GM19035 (cell line): ENCODE data around the gene SPRYD4.
"Not testable (repeated sequence)": the region's sequence is repeated elsewhere in the genome, so short reads cannot be mapped to it uniquely, and the experiment has no call there.

ENCODE experiments used
- ATAC-seq: cut with Tn5 transposase; IDR thresholded peaks from one replicate; pipeline ENCODE4 v1.9.1; 2021; ENCODE audit not compliant: unreplicated experiment

SPRYD4 gene

GRCh38 chr12:56476143-56476542 lies 7.8 kb downstream of the SPRYD4 start:
- ATAC-seq, result no peak

GRCh38 chr12:56476972-56477432 lies 8.6 kb downstream of the SPRYD4 start:
- ATAC-seq, result no peak

DNA sequence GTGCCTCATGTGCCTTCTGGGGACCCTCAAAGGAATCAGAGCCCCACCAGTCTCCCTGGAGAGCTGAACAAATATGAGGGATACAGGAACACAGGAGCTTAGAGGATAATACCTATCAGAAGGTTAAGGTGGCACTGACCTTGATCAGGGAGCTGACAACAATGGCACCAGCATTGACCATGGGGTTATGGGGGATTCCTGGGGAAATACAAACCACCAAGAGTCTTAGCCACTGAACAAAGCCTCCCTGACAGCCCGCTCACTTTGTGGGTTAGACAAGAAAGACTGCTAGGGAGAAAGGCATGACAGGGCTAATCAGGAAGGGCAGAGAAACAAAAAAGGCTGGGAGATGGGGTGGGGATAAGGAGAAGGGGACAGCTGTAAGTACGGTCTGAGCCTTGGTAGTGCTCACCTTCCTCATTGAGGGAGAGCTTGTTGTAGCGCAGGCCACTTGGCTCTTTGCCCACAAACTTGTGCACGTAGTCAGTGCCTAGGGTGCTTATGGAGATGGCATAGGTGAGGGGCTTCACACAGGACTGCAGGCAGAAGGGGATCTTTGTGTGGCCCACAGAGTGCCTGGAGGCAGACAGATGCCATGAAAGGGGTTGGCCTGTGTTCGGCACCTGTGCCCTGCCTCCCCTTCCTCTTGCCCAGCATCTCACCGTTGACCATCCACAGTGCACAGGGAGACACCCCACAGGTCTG lies 9.3 kb downstream of the SPRYD4 start:
- no peak for ATAC-seq

DNA sequence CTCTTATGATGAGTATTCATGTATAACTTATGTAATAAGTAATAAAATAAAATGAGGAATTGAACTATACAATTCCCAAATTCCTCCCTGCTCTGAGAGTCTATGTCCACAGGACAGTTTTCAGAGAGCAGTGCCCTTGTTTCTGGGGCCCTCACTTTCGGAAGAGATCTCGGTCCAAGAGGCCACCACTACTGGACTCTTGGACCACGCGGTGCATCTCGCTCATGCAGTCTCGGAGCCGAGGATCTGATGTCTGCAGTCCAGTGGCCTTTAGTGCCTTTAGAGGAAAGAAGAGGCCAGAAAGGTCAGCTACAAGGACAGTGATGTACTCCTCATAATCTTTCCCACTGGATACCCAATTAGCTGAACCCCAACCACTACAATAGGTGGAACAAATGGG lies 11.2 kb downstream of the SPRYD4 start:
- ATAC-seq, result no peak

DNA sequence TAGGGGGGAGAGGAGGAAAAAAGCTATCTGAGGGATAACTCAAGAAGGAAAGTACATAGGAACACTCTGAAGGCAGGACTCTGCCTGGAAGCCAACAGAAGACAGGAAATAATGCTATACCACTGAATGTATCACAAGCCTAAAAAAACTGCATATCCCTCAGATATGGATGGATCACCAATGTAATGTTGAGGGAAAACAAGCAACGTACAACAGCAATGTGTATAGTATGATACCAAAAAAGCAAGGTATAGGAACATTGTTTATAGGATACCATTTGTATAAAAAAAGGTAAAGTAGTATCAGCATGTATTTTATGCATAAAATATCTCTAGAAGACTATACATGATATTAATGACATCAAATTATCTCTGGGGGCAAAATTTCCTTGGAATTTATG lies 16.2 kb downstream of the SPRYD4 start:
- ATAC-seq, result no peak

DNA sequence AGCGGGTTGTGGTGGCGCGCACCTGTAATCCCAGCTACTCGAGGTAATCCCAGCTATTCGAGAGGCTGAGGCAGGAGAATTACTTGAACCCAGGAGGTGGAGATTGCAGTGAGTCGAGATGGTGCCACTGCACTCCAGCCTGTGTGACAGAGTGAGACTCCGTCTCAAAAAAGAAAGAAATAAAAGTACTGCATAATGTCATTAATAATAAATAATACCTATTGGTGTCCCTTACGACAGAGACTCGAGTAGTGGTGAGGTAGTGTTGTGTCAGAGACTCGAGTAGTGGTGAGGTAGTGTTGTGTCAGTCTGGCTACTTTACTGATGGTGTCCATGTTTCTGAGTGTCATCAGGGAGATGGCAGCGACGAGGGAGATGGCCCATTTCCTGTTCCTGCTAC lies 18.3 kb downstream of the SPRYD4 start:
- ATAC-seq, result no peak

- peak; percentile 22 for ATAC-seq
These were observed 19.2 kb downstream of the SPRYD4 start for GRCh38 chr12:56487448-56488040.

DNA sequence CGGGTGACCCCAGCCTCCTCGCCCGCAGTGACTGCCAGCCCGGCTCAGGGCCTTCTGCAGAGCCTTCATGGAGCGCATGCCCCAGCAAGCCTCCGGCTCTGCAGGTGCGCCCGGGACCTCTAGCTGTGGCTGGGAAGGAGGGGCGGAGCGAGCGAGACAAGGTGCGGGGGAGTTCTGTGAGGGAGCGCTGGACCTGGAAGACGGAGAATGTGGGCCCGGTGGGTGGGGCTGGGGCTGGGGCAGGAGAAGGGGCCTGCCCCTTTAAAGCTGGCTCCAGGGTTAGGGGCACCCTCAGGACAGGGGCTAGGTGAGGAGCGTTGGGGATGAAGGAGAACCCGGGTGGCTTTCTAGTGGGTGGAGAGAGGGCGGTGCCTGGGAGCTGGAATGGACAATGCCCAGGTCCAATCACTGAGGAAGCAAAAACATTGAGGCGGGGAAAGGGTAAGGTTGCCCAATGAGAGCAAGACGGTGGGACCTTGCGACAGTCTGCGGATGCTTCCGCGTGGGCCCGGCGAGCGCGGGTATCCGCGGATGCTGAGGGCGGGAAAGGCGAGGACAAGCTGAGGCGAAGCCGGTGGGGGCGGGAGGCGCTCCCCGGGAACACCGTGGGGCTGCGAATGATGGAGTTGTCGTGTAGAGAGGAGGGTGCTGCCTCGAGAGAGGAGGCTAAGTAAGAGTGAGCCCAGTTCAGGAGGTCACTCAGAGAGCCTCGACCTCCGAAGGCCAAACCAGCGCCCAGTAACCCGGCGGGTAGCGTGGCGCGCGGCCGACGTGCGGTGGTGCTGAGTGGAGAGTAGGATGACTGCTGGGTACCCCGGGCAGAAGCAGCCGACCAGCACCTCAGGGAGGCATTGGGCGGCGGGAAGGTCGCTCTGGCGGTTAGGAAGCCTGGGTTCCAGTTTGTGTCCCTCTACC lies 19.9 kb downstream of the SPRYD4 start, which contains the start of gene GLS2:
Gene GLS2 (minus strand): TSS at position 121 of the 915 bp plus-strand sequence. CDS start 43 bp downstream, at position 78.
- peak; percentile 90 for ATAC-seq

DNA sequence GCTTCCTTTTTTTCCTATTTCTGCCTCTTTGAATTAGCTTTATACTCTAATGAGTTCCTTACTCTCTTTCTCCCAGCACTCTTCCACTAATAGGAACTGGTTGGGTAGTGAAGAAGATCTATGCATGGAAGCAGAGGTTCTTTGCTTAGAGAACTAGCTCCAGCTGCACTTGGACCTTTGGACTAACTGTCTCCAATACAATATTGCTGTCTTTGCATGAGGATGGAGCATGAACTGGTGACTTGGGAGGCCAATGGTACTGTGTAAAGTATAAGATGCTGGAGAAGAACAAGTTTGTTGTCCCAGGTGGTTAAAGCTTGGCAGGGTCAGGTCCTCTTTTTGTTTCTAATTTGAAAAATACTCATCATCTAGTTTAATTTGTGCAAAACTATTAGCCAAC lies 22.0 kb downstream of the SPRYD4 start:
- no peak for ATAC-seq

DNA sequence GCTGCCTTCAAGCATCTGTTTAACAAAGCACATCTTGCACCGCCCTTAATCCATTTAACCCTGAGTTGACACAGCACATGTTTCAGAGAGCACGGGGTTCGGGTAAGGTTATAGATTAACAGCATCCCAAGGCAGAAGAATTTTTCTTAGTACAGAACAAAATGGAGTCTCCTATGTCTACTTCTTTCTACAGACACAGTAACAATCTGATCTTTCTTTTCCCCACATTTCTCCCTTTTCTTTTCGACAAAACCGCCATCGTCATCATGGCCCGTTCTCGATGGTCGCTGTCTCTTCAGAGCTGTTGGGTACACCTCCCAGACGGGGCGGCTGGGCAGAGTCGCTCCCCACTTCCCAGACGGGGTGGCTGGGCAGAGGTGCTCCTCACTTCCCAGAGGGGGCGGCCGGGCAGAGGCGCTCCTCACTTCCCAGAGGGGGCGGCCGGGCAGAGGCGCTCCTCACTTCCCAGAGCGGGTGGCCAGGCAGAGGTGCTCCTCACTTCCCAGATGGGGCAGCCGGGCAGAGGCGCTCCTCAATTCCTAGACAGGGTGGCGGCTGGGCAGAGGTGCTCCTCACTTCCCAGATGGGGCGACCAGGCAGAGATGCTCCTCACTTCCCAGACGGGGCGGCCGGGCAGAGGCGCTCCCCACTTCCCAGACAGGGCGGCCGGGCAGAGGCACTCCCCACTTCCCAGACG lies 25.2 kb downstream of the SPRYD4 start:
- ATAC-seq, result not testable (repeated sequence)

DNA sequence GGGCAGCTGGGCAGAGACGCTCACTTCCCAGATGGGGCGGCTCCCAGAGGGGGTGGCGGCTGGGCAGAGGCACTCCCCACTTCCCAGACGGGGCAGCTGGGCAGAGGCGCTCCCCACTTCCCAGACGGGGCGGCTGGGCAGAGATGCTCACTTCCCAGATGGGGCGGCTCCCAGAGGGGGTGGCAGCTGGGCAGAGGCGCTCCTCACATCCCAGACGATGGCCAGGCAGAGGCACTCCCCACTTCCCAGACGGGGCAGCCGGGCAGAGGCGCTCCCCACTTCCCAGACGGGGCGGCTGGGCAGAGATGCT lies 25.7 kb downstream of the SPRYD4 start:
- not testable (repeated sequence) for ATAC-seq

DNA sequence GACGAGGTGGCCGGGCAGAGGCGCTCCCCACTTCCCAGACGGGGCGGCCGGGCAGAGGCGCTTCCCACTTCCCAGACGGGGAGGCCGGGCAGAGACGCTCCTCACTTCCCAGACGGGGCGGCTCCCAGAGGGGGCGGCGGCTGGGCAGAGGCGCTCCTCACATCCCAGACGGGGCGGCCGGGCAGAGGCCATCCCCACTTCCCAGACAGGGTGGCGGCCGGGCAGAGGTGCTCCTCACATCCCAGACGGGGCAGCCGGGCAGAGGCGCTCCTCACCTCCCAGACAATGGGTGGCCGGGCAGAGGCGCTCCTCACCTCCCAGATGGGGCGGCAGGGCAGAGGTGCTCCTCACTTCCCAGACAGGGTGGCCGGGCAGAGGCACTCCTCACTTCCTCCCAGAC lies 26.1 kb downstream of the SPRYD4 start:
- ATAC-seq, result not testable (repeated sequence)

- ATAC-seq, result not testable (repeated sequence)
These were observed 28.3 kb downstream of the SPRYD4 start for GRCh38 chr12:56496704-56497103.

- ATAC-seq, result not testable (repeated sequence)
These were observed 29.9 kb downstream of the SPRYD4 start for GRCh38 chr12:56498126-56498902.

GRCh38 chr12:56499452-56499851 lies 31.1 kb downstream of the SPRYD4 start:
- ATAC-seq, result not testable (repeated sequence)

DNA sequence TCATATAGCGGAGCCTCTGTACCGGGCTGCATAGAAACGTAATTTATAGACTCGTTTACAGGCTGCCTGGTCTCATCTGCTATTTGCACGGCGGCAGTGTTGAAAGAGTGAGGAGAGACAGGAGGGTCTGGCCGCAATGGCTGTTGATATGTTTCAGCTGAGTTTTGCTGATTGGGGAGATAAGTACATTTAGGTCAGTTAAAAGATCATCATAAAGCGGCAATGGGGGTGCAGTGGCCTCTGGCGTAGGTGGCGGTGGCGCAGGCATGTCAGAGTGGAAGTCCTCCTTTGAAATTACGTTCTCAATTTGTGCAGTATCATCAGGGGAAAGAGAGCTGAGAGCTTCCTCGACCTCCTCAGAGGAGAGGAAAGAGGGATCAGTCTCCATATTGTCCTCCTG lies 31.5 kb downstream of the SPRYD4 start:
- ATAC-seq, result not testable (repeated sequence)

- no peak for ATAC-seq
These were observed 42.4 kb downstream of the SPRYD4 start for GRCh38 chr12:56510786-56511185.

DNA sequence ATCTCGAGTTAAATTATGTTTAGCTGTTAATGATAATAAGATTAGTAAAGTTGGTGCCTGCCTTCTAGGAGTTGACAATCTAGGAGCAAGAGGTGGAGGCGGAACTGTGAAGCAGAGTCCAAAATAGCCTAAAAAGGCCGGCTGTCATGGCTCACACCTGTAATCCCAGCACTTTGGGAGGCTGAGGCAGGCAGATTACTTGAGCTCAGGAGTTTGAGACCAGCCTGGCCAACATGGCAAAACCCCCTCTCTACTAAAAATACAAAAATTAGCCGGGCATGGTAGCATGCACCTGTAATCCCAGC lies 45.6 kb downstream of the SPRYD4 start:
- not testable (repeated sequence) for ATAC-seq

DNA sequence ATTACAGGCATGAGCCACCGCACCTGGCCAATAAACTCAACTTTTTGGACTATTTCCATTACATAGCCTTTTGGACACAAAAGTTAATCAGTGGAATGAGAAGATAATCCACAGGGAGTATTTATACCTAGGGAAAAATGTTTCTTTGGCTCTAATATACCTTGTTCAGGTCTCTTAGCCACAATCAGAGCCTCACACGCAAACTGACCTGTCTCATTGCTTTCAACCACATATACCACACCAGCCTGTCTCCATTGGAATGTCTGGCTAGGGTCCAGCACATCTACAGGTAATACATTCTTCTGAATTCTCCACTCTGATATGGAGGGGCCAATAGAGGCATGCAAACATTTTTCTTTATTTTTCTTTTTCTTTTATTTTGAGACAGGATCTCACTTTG lies 49.5 kb downstream of the SPRYD4 start:
- ATAC-seq, result no peak

- ATAC-seq, result no peak
These were observed 50.2 kb downstream of the SPRYD4 start for GRCh38 chr12:56518570-56518969.
